Vagina (tissue), 2 donors: ENCODE measurements around the gene CCZ1B.
"Not testable (repeated sequence)": the region's sequence is repeated elsewhere in the genome, so short reads cannot be mapped to it uniquely, and the experiment has no call there.

ENCODE experiments used
- CTCF ChIP-seq, 3 experiments: fragments of 450-650 bp in 2 of 3; fragments of 200-600 bp in 1 of 3; sonication (generic) in 1 of 3; IDR thresholded peaks; one replicate each; pipeline ENCODE4 v1.5.1; 2017 to 2019; ENCODE audit warnings: antibody characterized with exemption in 3 of 3, mild to moderate bottlenecking in 2 of 3, moderate library complexity in 2 of 3
- POLR2AphosphoS5 ChIP-seq, 2 donors: sonication (generic); formaldehyde crosslinking; IDR thresholded peaks; one replicate each; pipeline ENCODE4 v1.9.0; 2017; ENCODE audit warnings: antibody characterized with exemption in 2 of 2, mild to moderate bottlenecking in 2 of 2, low read depth in 1 of 2; ENCODE audit not compliant: insufficient read depth in 1 of 2

- not testable (repeated sequence) for TF ChIP-seq CTCF (IDR thresholded peaks at IDR 0.05); POLR2AphosphoS5 (IDR thresholded peaks at IDR 0.05; ENCODE audit: insufficient read depth in 1 of 2, low read depth in 1 of 2)
Measured at GRCh38 chr7:6827180-6827579, 1.1 kb upstream of the CCZ1B start.
